Ascending aorta (tissue), 2 donors: ENCODE data around the gene OBP2A. TPM values are rescaled to one million over a fixed set of nuclear protein-coding genes. Genes with fewer than 3 reads are reported as not detected.
"Not testable (repeated sequence)": the region's sequence is repeated elsewhere in the genome, so short reads cannot be mapped to it uniquely, and the experiment has no call there.

ENCODE experiments used
- DNase-seq, 2 donors: peaks; one replicate each; pipeline ENCODE4 v3.0.0-alpha.2; 2019; ENCODE audit warnings: low spot score in 2 of 2
- H3K27ac ChIP-seq, 2 donors: fragments of 200-600 bp; sonication (generic); one replicate each; pipeline ENCODE4 v1.5.1; 2016 to 2017; ENCODE audit warnings: mild to moderate bottlenecking in 1 of 2
- H3K27me3 ChIP-seq: fragments of 200-600 bp; sonication (generic); one replicate; pipeline ENCODE4 v1.5.1; 2017
- H3K36me3 ChIP-seq, 2 donors: fragments of 200-600 bp; sonication (generic); one replicate each; pipeline ENCODE4 v1.5.1; 2016
- H3K4me1 ChIP-seq, 2 donors: fragments of 200-600 bp; sonication (generic); one replicate each; pipeline ENCODE4 v1.5.1; 2016 to 2017; ENCODE audit warnings: mild to moderate bottlenecking in 1 of 2
- H3K4me3 ChIP-seq, 2 donors: fragments of 200-600 bp; sonication (generic); one replicate each; pipeline ENCODE4 v1.5.1; 2016 to 2017; ENCODE audit warnings: mild to moderate bottlenecking in 1 of 2
- H3K9me3 ChIP-seq, 2 donors: fragments of 200-600 bp; sonication (generic); one replicate each; pipeline ENCODE4 v1.5.1; 2016
- CTCF ChIP-seq, 3 experiments: fragments of 200-600 bp in 2 of 3; fragments of 450-650 bp in 1 of 3; sonication (generic) in 2 of 3; IDR thresholded peaks; one replicate each; pipeline ENCODE4 v1.5.1; 2016 to 2019; ENCODE audit warnings: antibody characterized with exemption in 3 of 3, mild to moderate bottlenecking in 1 of 3, moderate library complexity in 1 of 3
- intact Hi-C: fragments of 100-400 bp; cut with DNase I; formaldehyde crosslinking; loops from one replicate; pipeline ENCODE4 v1.15.1; 2023
- total RNA-seq: library from RNA; depleted of rRNA; stranded (reverse); fragments of >200 nt; gene quantifications from one replicate; pipeline ENCODE4 v1.1.0, GENCODE V29; 2016

Gene OBP2A
- not detected for total RNA-seq

- DNase-seq = peak in 1 of 2 donors; percentile 34
- H3K9me3 ChIP-seq, H3K4me3 ChIP-seq, H3K27ac ChIP-seq, intact Hi-C loops, H3K36me3 ChIP-seq, H3K27me3 ChIP-seq, H3K4me1 ChIP-seq: not testable (repeated sequence)
Measured at GRCh38 chr9:135545646-135546176, at the start of gene OBP2A. Gene OBP2A, plus strand, starts transcription at chr9:135546126. Its CDS starts 55 bp downstream, at chr9:135546181.

- no peak for DNase-seq
- Histone ChIP-seq H3K4me3 (peak overlapping the region in 1 of 2 donors; percentile 75), H3K9me3 (no peaks in the 10 kb centered on the region), H3K36me3 (peaks cover 9 to 16% of the 10 kb centered on the region in 2 donors), H3K27me3 (no peaks in the 10 kb centered on the region), H3K4me1 (peaks cover 12 to 17% of the 10 kb centered on the region in 2 donors), H3K27ac (no peak overlapping the region)
- intact Hi-C loops = loop anchor here (5.0 kb wide), 1 partner anchor 404 kb away; no protein-coding TSS in a partner anchor
- TF ChIP-seq CTCF (IDR thresholded peaks at IDR 0.05) = no peak
Measured at GRCh38 chr9:135498381-135499126, 47.4 kb upstream of the OBP2A start.

GRCh38 chr9:135499326-135500070 lies 46.4 kb upstream of the OBP2A start:
- H3K9me3 ChIP-seq = no peaks in the 10 kb centered on the region
- H3K4me3 ChIP-seq = peak overlapping the region; percentile 73 to 75
- peaks cover 19 to 25% of the 10 kb centered on the region in 2 donors for H3K36me3 ChIP-seq
- TF ChIP-seq CTCF (IDR thresholded peaks at IDR 0.05) = no peak
- H3K27ac ChIP-seq = peak overlapping the region; percentile 69 to 75
- DNase-seq = peak; percentile 76 to 95
- H3K4me1 ChIP-seq = peaks cover 12 to 17% of the 10 kb centered on the region in 2 donors
- intact Hi-C loops = loop anchor here (1.0 to 5.0 kb wide), 2 partner anchors 20 to 403 kb away; partner anchors contain the start of gene PPP1R26
- H3K27me3 ChIP-seq = no peaks in the 10 kb centered on the region

GRCh38 chr9:135500071-135500524 lies 45.8 kb upstream of the OBP2A start:
- Histone ChIP-seq H3K36me3 (peaks cover 23 to 29% of the 10 kb centered on the region in 2 donors), H3K27me3 (no peaks in the 10 kb centered on the region), H3K4me1 (peaks cover 12 to 17% of the 10 kb centered on the region in 2 donors), H3K27ac (peak overlapping the region; percentile 69 to 75), H3K4me3 (peak overlapping the region; percentile 73 to 75), H3K9me3 (no peaks in the 10 kb centered on the region)
- no peak for TF ChIP-seq CTCF (IDR thresholded peaks at IDR 0.05)
- intact Hi-C loops = loop anchor here (1.0 kb wide), 1 partner anchor 21 kb away; the partner anchor contains the start of gene PPP1R26
- DNase-seq = no peak

GRCh38 chr9:135500525-135501260 lies 45.2 kb upstream of the OBP2A start, which contains the start of gene MRPS2:
Gene MRPS2, plus strand, starts transcription at chr9:135500682. Its CDS starts 29 bp downstream, at chr9:135500711.
- Histone ChIP-seq H3K9me3 (no peaks in the 10 kb centered on the region), H3K4me1 (peaks cover 12 to 17% of the 10 kb centered on the region in 2 donors), H3K36me3 (peaks cover 26 to 31% of the 10 kb centered on the region in 2 donors), H3K27ac (peak within 1 kb of the TSS; percentile 69 to 75), H3K4me3 (peak within 1 kb of the TSS; percentile 73 to 75), H3K27me3 (no peaks in the 10 kb centered on the region)
- peak; percentile 85 to 97 (median 93) for TF ChIP-seq CTCF (IDR thresholded peaks at IDR 0.05)
- intact Hi-C loops = loop anchor here (1.0 kb wide), 1 partner anchor 21 kb away; the partner anchor contains the start of gene PPP1R26
- DNase-seq = peak; percentile 38 to 93
